ENCODE measurements around the gene GSK3A.

GSK3A gene

GRCh38 chr19:42202290-42202880, 40.0 kb downstream of the GSK3A start:
- TF ChIP-seq CTCF (IDR thresholded peaks at IDR 0.05; ENCODE audit: insufficient read depth, low read length, missing control alignments) = no peak
- POLR2A ChIA-PET = no interaction called here
- no peak overlapping the region for H3K4me3 ChIP-seq (ENCODE audit: low read depth, low read length)
- DNase-seq (ENCODE audit: low read depth, low spot score) = no peak
- CTCF ChIA-PET = interaction anchor here (1.0 to 1.3 kb wide), 2 partner anchors 18 to 44 kb away, joined by 3 to 8 read pairs; no protein-coding TSS in a partner anchor

- ChIA-PET CTCF (interaction anchor here (1.0 to 1.3 kb wide), 2 partner anchors 17 to 45 kb away, joined by 3 to 8 read pairs; no protein-coding TSS in a partner anchor), POLR2A (no interaction called here)
- TF ChIP-seq CTCF (IDR thresholded peaks at IDR 0.05; ENCODE audit: insufficient read depth, low read length, missing control alignments) = no peak
- no peak for DNase-seq (ENCODE audit: low read depth, low spot score)
- H3K4me3 ChIP-seq (ENCODE audit: low read depth, low read length) = no peak overlapping the region
Measured at GRCh38 chr19:42201489-42202289, 40.7 kb downstream of the GSK3A start.

- DNase-seq (ENCODE audit: low read depth, low spot score) = no peak
- H3K4me3 ChIP-seq (ENCODE audit: low read depth, low read length) = no peak overlapping the region
- TF ChIP-seq CTCF (IDR thresholded peaks at IDR 0.05; ENCODE audit: insufficient read depth, low read length, missing control alignments) = no peak
- ChIA-PET POLR2A (no interaction called here), CTCF (interaction anchor here (0.6 to 1.6 kb wide), 2 partner anchors 68 to 92 kb away, joined by 3 to 4 read pairs; partner anchors contain the start of gene POU2F2)
Measured at GRCh38 chr19:42200116-42200715, 42.2 kb downstream of the GSK3A start.

GRCh38 chr19:42199440-42200115, 42.8 kb downstream of the GSK3A start:
- no peak overlapping the region for H3K4me3 ChIP-seq (ENCODE audit: low read depth, low read length)
- POLR2A ChIA-PET = no interaction called here
- CTCF ChIA-PET = interaction anchor here (1.6 to 1.8 kb wide), 2 partner anchors 15 to 91 kb away, joined by 4 read pairs; no protein-coding TSS in a partner anchor
- DNase-seq (ENCODE audit: low read depth, low spot score) = no peak
- TF ChIP-seq CTCF (IDR thresholded peaks at IDR 0.05; ENCODE audit: insufficient read depth, low read length, missing control alignments) = no peak

DNA sequence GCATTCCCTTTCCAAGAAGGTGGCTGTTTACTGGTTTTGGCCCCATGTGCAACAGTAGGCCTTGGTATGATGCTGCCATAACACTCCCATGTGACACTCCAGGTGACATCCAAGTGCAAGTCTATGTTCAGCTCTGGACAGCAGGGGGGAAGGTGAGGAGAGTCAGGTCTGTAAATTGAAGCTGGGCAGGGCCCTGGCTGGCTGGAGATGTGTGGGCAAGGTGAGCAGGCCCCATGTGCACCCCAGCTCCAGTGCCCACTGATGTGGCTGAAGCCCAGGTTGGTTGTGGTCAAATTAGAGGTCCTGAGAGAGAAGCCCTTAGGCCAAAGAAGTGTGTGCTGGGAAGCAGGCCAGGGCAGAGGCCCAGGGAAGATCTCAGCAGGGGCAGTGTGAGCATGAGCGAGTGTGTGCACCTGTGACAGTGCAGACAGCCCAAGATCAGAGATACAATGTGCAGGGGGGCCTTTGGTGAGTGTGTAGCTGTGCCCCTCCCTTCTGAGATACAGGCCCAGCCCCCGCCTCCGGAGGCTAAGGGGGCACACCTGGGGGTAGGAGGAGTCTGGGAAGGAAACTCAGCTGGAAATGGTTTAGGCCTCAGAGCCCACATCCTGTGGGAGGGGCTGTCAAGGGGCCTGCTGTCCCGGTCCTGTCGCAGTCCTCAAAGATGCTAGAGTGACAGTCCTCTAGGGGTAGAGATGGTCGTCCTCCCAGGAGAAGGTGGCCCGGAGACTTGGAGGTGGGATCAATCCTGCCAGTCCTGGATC, 43.5 kb downstream of the GSK3A start:
- ChIA-PET CTCF (interaction anchor here (1.6 to 1.8 kb wide), 2 partner anchors 15 to 90 kb away, joined by 4 read pairs; no protein-coding TSS in a partner anchor), POLR2A (no interaction called here)
- no peak for DNase-seq (ENCODE audit: low read depth, low spot score)
- no peak overlapping the region for H3K4me3 ChIP-seq (ENCODE audit: low read depth, low read length)
- no peak for TF ChIP-seq CTCF (IDR thresholded peaks at IDR 0.05; ENCODE audit: insufficient read depth, low read length, missing control alignments)
